ENCODE data around the gene TPRX2. TPM values are rescaled to one million over a fixed set of nuclear protein-coding genes. Genes with fewer than 3 reads are reported as not detected.

The TPRX2 gene
- total and polyA plus RNA-seq, 2 donors (not counting 1 experiment from before 2014, with no cell fraction given) = not detected

DNA sequence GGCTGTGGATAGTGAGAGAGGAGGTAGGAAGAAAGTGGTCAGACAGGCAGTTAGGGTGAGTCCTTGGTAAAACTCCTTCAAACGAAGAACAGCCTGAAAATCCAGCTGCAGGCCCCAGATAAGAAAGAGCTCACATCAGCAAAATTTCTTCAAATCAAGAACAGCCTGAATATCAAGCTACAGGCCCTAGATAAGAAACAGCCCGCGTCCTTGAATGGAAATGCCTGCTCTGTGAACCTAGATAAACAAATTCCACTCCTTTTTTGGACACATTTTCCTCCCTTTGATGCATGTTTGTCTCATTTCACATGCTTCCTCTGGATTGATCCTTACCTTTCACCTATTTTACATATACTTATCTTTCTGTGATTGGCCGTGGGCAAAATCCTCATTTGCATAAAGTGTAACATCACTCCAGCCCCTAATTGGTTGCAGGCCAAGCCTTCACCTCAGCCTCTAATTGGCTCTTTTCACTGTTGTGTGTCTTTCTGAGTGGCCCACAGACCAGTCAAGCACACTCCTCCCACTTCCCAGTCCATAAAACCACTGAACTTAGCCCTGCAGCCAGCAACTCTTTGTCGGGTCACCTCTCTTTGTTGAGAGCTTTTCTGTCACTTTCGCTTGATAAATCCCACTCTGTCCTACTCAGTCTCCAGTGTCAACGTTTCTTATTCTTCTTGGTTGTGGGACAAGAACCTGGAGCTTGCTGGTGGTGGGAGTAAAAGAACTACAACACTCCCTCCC is 33.1 kb downstream of the TPRX2 start:
- Histone ChIP-seq H3K4me2 (replicated peaks; ENCODE audit: low read depth, low read length, poor library complexity, severe bottlenecking) (no peak overlapping the region), H3K4me1 (ENCODE audit: control insufficient read depth in 2 of 2, insufficient read depth in 2 of 2, low read length in 2 of 2) (no peaks in the 10 kb centered on the region), H2AFZ (ENCODE audit: insufficient read depth, low read depth, low read length, poor library complexity, severe bottlenecking) (no peak overlapping the region), H3K36me3 (replicated peaks in 1 of 2; ENCODE audit: control extremely low read depth in 1 of 2, control insufficient read depth in 1 of 2, extremely low read depth in 1 of 2, insufficient read depth in 2 of 2, low read length in 1 of 2) (no peaks in the 10 kb centered on the region), H3K9ac (ENCODE audit: low read length) (no peak overlapping the region), H3K4me3 (ENCODE audit: control extremely low read depth in 1 of 5, extremely low read depth in 1 of 5, insufficient read depth in 1 of 5, low read depth in 2 of 5, low read length in 4 of 5) (no peak overlapping the region), H3K9me3 (ENCODE audit: control extremely low read depth in 1 of 3, control insufficient read depth in 2 of 3, insufficient read depth in 1 of 3, low read length in 2 of 3) (peaks cover 0 to 16% (median 2%) of the 10 kb centered on the region in 3 donors), H3K79me2 (ENCODE audit: control insufficient read depth, insufficient read depth, low read length) (no peaks in the 10 kb centered on the region), H3K27ac (ENCODE audit: low read length in 2 of 2) (no peak overlapping the region), H4K20me1 (ENCODE audit: control insufficient read depth, insufficient read depth, low read length, poor library complexity, severe bottlenecking) (no peaks in the 10 kb centered on the region), H3K27me3 (replicated peaks in 1 of 4; ENCODE audit: control extremely low read depth in 1 of 4, control insufficient read depth in 3 of 4, insufficient read depth in 4 of 4, low read length in 3 of 4) (no peaks in the 10 kb centered on the region)
- Mint-ChIP-seq H3K9me3 (ENCODE audit: insufficient read depth) (peaks cover 8% of the 10 kb centered on the region), H3K4me3 (no peak overlapping the region), H3K27me3 (peaks cover 14% of the 10 kb centered on the region), H3K4me1 (no peaks in the 10 kb centered on the region), H3K27ac (no peak overlapping the region)
- ChIA-PET CTCF (no interaction called here), POLR2A (no interaction called here)
- ATAC-seq (ENCODE audit: low read depth) (no peak), DNase-seq (no peak)
- TF ChIP-seq EZH2 (IDR thresholded peaks at IDR 0.05; ENCODE audit: borderline replicate concordance, insufficient read depth, low read depth, low read length, poor library complexity, severe bottlenecking) = no peak
- TF ChIP-seq, protein P1, sequence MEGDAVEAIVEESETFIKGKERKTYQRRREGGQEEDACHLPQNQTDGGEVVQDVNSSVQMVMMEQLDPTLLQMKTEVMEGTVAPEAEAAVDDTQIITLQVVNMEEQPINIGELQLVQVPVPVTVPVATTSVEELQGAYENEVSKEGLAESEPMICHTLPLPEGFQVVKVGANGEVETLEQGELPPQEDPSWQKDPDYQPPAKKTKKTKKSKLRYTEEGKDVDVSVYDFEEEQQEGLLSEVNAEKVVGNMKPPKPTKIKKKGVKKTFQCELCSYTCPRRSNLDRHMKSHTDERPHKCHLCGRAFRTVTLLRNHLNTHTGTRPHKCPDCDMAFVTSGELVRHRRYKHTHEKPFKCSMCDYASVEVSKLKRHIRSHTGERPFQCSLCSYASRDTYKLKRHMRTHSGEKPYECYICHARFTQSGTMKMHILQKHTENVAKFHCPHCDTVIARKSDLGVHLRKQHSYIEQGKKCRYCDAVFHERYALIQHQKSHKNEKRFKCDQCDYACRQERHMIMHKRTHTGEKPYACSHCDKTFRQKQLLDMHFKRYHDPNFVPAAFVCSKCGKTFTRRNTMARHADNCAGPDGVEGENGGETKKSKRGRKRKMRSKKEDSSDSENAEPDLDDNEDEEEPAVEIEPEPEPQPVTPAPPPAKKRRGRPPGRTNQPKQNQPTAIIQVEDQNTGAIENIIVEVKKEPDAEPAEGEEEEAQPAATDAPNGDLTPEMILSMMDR (IDR thresholded peaks at IDR 0.05) = no peak
- 68% methylated on average over 2 of the region's 7 CpGs for WGBS (ENCODE audit: insufficient coverage)
- intact Hi-C loops (cut with micrococcal nuclease) = no loop called here

DNA sequence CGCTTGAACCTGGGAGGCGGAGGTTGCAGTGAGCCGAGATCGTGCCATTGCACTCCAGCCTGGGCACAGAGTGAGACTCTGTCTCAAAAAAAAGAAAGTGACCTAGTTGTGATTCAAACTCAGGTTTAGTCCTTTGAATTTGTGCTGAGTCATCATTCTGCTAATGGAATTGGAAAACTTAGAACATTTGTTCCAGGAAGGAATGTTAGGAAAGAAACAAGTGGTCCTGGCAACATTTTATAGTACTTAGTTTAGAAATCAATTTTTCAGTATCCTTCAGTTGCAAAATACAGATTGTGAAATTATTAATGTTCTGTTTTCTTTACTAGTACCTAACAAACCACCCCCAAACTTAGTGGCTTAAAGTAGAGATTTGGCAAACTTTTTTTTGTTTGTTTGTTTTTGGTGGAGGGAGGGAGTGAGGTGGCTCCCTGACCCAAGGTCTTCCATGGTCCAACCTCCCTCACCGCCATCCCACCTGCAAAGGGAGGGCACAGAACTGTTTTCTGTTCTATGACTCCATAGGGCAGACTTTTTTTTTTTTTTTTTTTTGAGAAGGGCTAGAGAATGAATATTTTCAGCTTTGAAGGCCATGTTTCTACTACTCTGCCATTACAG is 36.2 kb downstream of the TPRX2 start:
- H3K9ac ChIP-seq (ENCODE audit: low read length) = no peak overlapping the region
- no peaks in the 10 kb centered on the region for H4K20me1 ChIP-seq (ENCODE audit: control insufficient read depth, insufficient read depth, low read length, poor library complexity, severe bottlenecking)
- ChIA-PET CTCF (no interaction called here), POLR2A (no interaction called here)
- H3K9me3 ChIP-seq (ENCODE audit: control extremely low read depth in 1 of 3, control insufficient read depth in 2 of 3, insufficient read depth in 1 of 3, low read length in 2 of 3) = peaks cover 0 to 16% (median 2%) of the 10 kb centered on the region in 3 donors
- DNase-seq = no peak
- H3K36me3 ChIP-seq (replicated peaks in 1 of 2; ENCODE audit: control extremely low read depth in 1 of 2, control insufficient read depth in 1 of 2, extremely low read depth in 1 of 2, insufficient read depth in 2 of 2, low read length in 1 of 2) = no peaks in the 10 kb centered on the region
- no peaks in the 10 kb centered on the region for H3K4me1 ChIP-seq (ENCODE audit: control insufficient read depth in 2 of 2, insufficient read depth in 2 of 2, low read length in 2 of 2)
- H3K4me2 ChIP-seq (replicated peaks; ENCODE audit: low read depth, low read length, poor library complexity, severe bottlenecking) = no peak overlapping the region
- H3K27ac ChIP-seq (ENCODE audit: low read length in 2 of 2) = no peak overlapping the region
- no peak overlapping the region for H3K4me3 Mint-ChIP-seq
- no peaks in the 10 kb centered on the region for H3K4me1 Mint-ChIP-seq
- WGBS (ENCODE audit: insufficient coverage) = 97% methylated on average over 4 of the region's 5 CpGs
- H3K4me3 ChIP-seq (ENCODE audit: control extremely low read depth in 1 of 5, extremely low read depth in 1 of 5, insufficient read depth in 1 of 5, low read depth in 2 of 5, low read length in 4 of 5) = no peak overlapping the region
- ATAC-seq (ENCODE audit: low read depth) = no peak
- TF ChIP-seq, protein P1 (IDR thresholded peaks at IDR 0.05) = no peak
- no peak for TF ChIP-seq EZH2 (IDR thresholded peaks at IDR 0.05; ENCODE audit: borderline replicate concordance, insufficient read depth, low read depth, low read length, poor library complexity, severe bottlenecking)
- H3K27me3 Mint-ChIP-seq = peaks cover 10% of the 10 kb centered on the region
- H3K27me3 ChIP-seq (replicated peaks in 1 of 4; ENCODE audit: control extremely low read depth in 1 of 4, control insufficient read depth in 3 of 4, insufficient read depth in 4 of 4, low read length in 3 of 4) = no peaks in the 10 kb centered on the region
- no peak overlapping the region for H2AFZ ChIP-seq (ENCODE audit: insufficient read depth, low read depth, low read length, poor library complexity, severe bottlenecking)
- intact Hi-C loops (cut with micrococcal nuclease) = no loop called here
- H3K79me2 ChIP-seq (ENCODE audit: control insufficient read depth, insufficient read depth, low read length) = no peaks in the 10 kb centered on the region
- no peak overlapping the region for H3K27ac Mint-ChIP-seq
- H3K9me3 Mint-ChIP-seq (ENCODE audit: insufficient read depth) = peaks cover 8% of the 10 kb centered on the region
